Ramos (cell line): ENCODE measurements around the gene ACSM6.

ENCODE experiments used
- in situ Hi-C: fragments of 300-500 bp; cut with MboI; formaldehyde crosslinking; loops from one replicate; pipeline ENCODE4 v1.14.3; 2022; ENCODE audit warnings: low sequenced_read_pairs; ENCODE audit not compliant: unreplicated experiment

ACSM6 gene

DNA sequence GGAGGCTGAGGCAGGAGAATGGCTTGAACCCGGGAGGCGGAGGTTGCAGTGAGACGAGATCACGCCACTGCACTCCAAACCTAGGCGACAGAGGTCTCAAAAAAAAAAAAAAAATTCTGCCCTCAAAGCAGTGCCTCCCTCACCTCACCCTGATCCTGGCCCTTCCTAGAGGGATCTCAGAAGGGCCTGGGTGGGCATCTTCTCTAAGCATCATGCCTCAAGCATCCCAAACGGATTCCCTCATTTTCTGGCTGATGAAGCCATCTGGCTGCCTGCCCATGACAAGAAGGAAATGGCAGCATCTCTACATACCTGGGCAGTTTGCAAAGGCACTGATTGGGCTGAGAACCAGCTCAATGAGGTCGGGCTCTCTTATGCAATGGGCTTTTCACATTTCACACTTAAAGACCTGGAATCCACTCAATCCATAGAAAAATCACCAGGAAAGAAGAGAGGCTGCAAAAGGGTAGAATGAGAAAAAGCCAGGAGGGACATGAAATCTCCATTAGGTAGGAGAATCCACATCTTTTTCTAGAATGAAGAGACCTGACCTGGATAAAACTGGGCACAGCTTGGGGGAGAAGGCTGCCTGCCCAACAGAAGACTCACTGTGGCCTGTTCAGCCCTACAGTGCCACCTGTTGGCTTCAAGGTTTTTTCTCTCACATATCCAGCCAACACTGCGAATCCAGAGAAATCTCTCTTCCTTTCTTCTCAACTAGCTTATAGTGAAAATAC, 48.7 kb downstream of the ACSM6 start:
- in situ Hi-C loops, result loop anchor here (5.0 kb wide), 1 partner anchor 110 kb away; no protein-coding TSS in a partner anchor

DNA sequence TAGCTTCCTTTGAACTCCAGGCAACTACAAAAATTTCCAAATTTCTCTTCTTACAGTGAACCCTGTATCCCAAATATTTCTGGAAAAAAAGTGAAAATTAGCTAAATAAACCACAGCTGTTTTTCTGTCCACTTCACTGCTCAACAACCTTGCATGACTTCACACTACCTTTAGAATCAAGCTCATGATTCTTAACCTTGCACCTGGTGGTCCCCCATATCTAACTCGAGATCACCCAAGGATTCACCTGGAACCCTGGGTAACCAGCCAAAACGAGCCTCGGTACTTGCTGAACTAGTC, 49.2 kb downstream of the ACSM6 start:
- in situ Hi-C loops, result loop anchor here (5.0 kb wide), 1 partner anchor 111 kb away; no protein-coding TSS in a partner anchor

DNA sequence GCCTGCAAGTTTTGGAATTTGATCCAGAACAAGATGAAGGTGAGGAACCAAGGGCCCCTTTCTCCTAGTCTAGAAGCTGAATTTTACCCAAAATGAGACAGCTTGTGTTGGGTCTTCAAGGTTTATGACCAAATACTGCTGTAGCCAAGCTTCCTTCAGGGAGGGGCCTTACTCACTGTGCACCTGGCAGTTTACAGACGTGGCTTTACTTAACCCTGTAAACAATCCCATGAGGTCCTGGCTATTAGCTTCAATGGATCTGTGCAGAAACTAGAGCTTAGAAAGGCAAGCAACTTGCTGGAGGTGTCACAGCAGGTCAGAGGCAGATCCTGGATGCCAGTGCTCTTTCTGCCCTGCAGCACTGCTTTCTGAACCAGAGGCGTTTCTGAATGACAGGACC, 50.1 kb downstream of the ACSM6 start:
- in situ Hi-C loops, result loop anchor here (5.0 kb wide), 1 partner anchor 112 kb away; no protein-coding TSS in a partner anchor

DNA sequence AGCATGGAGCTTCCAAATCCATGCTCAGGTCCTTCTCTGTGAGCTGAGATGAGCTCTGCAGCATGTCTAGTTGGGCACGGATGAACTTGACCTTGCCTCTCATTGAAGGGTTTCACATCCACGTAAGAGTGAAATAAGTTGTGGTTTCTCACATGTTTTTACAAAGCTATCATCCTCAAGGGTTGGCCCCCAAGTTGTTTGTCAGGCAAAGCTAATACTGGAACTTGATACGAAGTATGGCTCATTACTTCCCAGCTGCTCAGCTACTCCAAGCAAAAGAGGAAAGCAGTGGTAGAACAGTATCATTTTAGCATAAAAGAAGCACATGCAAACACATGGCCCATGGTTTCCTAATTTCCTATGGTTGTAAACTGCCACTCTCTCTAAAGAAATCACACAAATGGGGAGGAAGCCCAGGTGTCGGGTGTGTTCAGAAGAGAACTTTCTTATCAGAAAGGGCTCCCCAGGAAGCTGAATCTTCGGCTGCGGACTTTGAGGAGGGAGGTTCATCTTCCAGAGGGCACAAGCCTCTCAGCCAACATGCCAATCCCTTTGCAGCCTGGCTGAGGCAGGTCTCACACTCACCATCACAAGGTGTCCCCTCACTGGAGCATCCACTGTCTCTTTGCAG, 51.5 kb downstream of the ACSM6 start:
- in situ Hi-C loops, result loop anchor here (5.0 kb wide), 1 partner anchor 117 kb away; no protein-coding TSS in a partner anchor

DNA sequence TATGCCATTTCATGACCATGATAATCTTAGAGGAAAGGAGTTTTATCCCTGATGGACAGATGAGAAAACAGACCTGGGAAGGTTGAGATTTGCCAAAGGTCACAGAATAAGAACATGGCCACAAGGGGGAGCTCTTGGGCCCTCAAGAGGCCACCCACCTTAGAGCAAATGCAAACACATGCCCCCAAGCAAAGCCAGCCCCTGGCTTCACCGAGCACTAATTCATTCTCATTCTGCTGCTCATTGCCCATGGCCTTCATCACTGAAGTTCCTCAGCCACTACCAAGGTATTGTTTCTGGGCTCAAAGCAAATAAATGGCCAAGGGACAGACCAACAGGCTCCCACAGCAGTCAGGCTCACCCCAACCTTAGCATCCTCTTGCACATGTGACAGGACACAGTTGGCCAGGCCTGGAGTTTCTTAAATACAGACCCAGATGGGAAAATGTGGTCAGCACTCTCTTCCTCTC, 52.6 kb downstream of the ACSM6 start:
- in situ Hi-C loops, result loop anchor here (5.0 kb wide), 1 partner anchor 116 kb away; no protein-coding TSS in a partner anchor

DNA sequence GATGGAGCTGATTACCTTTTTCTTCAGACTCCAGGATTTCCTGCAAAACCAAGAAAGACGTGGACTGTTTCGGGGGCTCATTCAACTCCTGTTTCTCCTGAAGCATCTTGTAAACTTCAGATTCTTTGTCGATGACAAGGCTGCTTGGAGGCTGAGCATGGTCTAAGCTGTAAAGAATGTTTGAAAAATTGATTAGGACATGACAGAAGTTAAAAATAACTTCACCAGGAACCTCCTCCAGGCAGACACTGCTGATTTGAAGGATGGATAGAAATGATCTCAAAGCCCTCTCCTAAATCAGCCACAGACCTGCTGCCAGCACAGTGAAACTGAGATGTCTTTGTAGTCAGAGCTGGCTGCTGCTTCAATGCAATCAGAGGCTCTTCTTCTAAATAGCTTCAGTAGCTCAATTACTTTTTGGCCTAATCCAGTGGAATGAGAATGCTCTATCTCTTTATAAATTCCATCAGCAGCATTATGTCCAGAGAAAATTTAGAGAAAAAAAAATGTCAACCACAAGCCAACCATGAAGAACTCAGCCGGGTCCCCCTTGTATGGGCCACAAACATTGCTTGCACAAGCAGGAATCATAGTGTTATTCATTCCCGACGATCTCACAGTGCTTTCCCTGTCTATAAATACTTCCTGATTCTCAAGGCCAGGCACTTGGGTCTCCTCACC, 53.3 kb downstream of the ACSM6 start:
- in situ Hi-C loops, result loop anchor here (5.0 kb wide), 1 partner anchor 115 kb away; no protein-coding TSS in a partner anchor

DNA sequence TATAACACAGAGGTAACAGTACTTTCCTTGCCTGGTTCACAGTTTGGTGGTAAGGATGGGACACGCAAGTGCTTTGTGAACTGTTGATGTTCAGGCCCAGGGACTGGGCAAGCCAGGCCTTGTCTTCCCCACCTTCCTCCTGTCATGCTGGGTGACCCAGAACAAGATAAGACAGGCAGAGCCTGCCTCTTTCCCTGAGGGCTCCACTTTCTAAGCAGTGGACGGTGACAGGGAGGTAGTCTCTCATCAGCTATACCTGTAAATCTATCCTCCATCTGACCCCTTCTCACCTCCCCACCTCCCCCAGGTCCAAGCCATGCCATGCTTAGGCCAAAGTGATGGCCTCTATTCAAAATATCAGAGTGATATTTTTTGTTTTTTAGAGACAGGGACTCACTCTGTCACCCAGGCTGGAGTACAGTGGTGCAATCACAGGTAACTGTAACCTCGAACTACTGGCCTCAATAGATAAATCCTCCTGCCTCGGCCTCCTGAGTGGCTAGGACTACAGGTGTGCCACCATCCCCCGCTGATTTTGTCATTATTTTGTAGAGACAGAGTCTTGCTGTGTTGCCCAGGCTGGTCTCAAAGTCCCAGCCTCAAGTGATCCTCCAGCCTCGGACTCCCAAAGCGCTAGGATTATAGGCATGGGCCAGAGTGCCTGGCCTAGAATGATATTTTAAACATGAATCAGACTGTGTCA, 54.0 kb downstream of the ACSM6 start:
- in situ Hi-C loops, result loop anchor here (5.0 kb wide), 1 partner anchor 114 kb away; no protein-coding TSS in a partner anchor

DNA sequence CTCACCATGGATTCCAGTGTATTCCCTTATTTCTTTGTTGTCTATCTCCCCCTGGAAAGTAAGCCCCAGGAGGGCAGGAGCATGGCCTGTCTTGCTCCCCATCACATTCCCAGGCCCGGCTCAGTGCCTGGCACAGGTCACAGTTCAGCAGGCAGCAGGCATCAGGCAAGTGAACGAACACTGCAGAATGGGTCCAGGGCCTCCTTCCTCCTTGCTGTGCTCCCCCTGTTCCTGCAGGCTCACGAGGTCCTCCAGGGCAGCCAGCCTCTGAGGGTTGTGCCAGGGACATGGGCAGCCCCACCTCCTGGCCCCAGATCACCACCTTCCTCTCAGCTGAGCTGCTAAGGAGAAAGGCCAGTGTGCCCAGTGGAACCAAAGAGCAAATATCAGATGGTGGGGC, 55.0 kb downstream of the ACSM6 start:
- in situ Hi-C loops, result loop anchor here (5.0 kb wide), 1 partner anchor 113 kb away; no protein-coding TSS in a partner anchor

DNA sequence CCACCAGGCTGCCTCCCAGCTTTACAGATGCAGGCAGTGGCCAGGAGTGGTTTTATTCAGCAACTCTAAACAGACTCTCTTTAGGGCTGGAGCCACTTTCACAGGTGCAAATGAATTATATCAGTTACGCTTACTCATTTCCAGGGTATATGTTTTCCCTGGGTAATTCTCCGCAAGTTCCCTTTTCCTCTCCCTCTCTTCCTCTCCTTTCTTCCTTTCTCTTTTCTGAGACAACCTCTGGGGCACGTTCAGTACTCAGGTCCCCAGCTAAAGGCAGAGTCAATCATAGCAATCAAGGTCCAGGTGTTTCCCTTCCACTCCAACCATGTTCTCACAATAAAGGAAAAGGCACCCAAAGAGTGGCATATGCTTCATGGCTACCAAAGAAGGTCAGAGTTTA, 55.4 kb downstream of the ACSM6 start:
- in situ Hi-C loops, result loop anchor here (5.0 kb wide), 1 partner anchor 113 kb away; no protein-coding TSS in a partner anchor

DNA sequence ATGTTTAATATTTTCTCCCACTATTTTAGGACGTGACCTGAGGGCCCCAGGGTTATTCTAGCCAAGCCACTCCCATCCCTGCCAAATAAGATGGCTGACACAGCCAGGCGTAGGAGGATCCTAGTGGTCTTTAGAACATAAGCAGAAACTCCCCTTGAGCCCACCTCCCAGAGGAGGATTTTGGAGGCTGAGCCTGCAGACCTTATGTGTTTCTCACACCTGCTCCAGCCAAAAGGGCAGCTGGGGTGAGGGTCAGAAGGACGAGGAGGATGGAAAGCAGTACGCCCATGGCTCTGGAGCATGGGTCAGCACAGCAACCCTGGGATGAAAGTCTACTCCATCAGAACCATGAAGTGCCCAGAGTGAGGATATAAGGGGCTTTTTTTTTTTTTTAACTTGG, 56.8 kb downstream of the ACSM6 start:
- in situ Hi-C loops, result no loop called here

DNA sequence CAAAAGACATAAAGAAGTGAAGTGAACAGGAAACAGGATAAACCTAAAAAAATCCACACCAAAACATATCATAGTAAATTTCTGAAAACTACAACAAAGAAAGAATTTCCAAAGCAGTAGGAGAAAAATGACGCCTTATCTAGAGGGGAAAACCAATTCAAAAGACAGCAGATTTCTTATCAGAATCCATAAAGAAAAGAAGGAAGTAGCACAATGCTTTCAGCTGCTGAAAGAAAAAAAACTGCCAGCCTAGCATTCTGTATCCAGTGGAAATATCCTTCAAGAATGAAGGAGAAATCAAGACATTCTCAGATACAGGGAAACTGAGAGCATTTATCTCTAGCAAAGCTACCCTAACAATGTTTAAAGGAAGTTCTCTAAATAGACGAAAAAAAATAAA, 59.0 kb downstream of the ACSM6 start:
- in situ Hi-C loops, result no loop called here

DNA sequence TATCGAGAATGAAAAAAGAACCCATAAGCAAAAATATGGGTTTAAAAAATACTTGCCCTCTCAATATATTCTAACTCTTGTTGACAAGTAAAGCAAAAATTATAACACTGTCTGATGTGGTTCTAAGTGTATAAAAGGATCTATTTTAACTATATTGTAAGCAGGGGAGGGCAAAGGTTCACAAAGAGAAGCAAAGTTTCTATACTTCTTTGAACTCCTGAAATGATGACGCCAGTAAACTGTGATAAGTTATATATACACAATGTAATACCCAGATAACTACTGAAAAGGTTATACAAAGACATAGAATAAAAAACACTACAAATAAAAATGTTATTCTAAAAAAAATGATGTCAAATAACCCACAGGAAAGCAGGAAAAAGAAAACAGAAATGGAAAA, 59.6 kb downstream of the ACSM6 start:
- in situ Hi-C loops, result no loop called here

DNA sequence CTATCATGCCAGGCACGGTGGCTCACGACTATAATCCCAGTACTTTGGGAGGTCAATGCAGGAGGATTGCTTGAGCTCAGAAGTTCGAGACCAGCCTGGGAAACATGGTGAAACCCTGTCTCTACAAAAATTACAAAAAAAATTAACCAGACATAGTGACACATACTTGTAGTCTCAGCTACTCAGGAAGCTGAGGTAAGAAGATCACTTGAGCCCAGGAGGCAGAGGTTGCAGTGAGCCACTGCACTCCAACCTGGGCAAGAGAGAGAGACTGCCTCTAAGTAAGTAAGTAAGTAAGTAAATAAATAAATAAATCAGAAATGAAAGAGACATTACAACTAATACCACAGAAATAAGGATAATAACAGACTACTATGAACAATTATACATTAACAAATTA, 60.6 kb downstream of the ACSM6 start:
- in situ Hi-C loops, result no loop called here

DNA sequence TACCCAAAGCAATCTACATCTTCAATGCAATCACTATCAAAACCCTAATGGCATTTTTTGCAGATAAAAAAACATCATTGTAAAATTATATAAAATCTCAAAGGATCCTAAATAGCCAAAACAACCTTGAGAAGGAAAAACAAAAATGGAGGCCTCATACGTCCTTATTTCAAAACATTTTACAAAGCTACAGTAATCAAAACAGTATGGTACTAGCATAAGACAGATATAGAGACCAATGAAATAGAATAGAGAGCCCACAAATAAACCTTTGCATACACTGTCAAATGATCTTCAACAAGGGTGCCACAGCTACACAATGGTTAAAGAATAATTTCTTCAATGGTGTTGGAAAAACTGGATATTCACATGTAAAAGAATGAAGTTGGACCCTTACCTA, 62.2 kb downstream of the ACSM6 start:
- in situ Hi-C loops, result no loop called here

DNA sequence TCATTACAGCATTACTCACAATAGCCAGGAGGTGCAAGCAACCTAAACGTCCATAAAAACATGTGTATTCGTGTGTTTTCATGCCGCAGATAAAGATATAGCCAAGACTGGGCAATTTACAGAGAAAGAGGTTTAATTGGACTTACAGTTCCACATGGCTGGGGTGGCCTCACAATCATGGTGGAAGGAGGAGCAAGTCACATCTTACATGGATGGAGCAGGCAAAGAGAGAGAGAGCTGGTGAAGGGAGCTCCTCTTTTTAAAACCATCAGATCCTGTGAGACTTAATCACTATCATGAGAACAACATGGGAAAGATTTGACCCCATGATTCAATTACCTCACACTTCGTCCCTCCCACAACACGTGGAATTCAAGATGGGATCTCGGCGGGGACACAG, 63.8 kb downstream of the ACSM6 start:
- in situ Hi-C loops, result no loop called here

DNA sequence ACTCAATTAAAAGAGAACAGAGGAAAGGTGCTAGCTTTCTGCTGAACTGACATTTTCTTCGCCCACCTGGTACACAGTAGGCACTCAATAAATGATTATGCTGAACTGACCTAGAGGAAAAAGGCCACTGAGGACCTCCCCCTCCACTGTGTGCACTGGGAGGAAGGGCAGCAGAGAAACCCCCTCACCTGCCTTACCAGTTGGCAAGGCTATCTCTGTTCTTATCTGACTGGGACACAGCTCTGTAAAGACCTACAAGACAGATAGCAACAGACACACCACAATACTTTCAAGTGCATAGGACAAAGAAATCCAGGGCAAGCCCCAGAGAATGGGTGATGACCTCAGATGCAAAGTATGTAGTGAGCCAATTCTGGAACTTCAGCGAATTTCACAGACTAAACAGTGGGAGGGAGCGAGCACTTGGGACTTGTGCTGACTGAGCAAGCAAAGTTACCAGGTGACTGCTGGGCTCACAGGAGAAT, 66.4 kb downstream of the ACSM6 start:
- in situ Hi-C loops, result no loop called here

DNA sequence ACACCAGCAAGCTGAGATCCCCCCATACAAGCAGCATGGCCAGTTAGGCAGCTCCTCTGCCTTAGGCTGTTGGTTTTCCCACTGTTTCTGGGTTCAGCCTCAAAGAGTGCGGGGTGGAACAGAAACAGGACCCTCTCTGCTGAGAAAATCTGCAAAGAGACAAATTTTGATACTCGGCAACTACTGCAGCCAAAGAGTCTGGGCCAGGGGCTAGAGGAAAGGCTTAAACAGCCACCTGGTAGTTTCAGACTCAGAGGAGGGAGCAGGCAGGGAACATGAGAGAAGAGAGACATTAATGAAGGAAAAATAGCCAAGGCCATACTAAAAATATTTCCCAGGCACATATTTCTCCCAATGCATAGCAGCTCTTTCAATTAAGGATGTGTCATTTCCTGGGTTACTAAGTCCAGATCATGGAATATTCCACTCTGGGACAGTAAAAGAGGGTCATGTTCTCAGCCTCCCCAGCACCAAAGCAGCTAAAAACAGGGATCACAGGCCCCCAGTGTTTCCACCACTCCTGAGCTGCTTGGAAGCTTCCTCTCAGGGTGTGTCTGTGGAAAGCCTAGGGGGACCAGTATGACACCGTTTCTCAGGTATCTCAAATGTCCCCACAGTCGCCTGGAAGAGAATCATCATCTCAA, 67.0 kb downstream of the ACSM6 start:
- in situ Hi-C loops, result no loop called here

DNA sequence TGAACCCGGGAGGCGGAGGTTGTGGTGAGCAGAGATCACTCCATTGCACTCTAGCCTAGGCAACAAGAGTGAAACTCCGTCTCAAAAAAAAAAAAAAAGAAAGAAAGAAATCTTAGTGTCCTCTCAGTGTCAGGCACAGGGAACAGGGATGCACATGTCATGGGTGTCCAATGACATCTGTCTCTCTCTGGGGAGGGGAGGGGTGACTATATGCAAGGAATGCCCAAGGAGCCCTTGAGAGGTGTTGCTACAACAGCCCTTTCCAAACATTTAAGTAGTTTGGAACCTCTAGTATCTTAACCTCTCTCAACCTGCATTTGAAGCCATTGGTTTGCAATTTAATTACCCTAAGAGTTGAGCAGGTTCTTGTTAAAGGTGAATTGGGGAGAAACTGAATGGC, 67.9 kb downstream of the ACSM6 start:
- in situ Hi-C loops, result no loop called here

DNA sequence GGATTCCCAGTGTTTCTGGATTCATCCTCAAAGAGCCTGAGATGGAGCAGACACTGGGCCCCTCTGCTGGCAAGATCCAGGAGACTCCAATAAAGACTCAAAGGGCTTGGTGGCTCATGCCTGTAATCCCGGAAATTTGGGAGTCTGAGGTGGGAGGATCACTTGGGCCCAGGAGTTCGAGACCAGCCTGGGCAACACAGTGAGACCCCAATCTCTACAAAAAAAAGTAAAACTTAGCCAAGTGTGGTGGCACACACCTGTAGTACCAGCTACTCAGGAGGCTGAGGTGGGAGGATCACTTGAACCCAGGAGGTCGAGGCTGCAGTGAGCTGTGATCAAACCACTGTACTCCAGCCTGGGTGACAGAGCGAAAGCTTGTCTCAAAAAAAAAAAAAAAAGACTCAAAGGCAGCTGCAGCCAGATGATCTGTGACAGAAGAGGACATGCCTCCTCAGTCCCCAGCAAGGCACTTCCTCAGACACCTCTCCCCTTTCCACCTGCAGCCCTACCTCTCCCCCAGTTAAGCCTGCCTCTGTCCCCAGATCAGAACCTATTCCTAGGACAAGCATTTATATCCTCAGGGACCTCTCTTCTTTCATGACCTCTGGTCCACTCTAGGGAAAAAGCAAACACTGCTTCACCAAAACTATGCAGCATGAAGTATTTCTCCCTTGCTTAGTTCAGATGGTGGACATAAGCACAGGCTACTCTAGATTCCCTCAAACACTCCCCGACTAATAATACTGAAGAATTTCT, 68.9 kb downstream of the ACSM6 start:
- in situ Hi-C loops, result no loop called here
